Naive thymus-derived CD8-positive, alpha-beta T cell (primary cell): ENCODE results near the gene OVOL2. TPM values are rescaled to one million over a fixed set of nuclear protein-coding genes. Genes with fewer than 3 reads are reported as not detected.

ENCODE experiments used
- ATAC-seq, 2 donors: fragments of 150-1000 bp; cut with Tn5 transposase in 1 of 2; sonication (Bioruptor Pico), chemical (Tn5 transposase) in 1 of 2; 1 replicate in 1 of 2; 2 replicates in 1 of 2; pipeline ENCODE4 v1.10.0; 2021; ENCODE audit warnings: mild to moderate bottlenecking in 2 of 2, moderate library complexity in 2 of 2
- POLR2A ChIA-PET: fragments of 350-600 bp; sonication (Branson Sonifier 250); formaldehyde crosslinking; loops from one replicate; lab custom pipeline; 2021; ENCODE audit warnings: antibody characterized with exemption; lab: Charles Lee
- DNase-seq, 10 donors: peaks; one replicate each; pipeline versions ENCODE4 v3.0.0 to v3.0.0-alpha.2; 2020 to 2022
- H3K27ac Mint-ChIP-seq, 10 donors: one replicate each; pipeline ENCODE4 v1.8.0; 2020 to 2022; ENCODE audit warnings: mild to moderate bottlenecking in 10 of 10, mixed read lengths in 10 of 10, moderate library complexity in 4 of 10, inconsistent platforms in 1 of 10
- H3K27me3 Mint-ChIP-seq, 5 donors: one replicate each; pipeline ENCODE4 v1.8.0; 2021 to 2022; ENCODE audit warnings: mixed read lengths in 5 of 5
- H3K36me3 Mint-ChIP-seq, 3 donors: one replicate each; pipeline ENCODE4 v1.8.0; 2020 to 2022; ENCODE audit warnings: mixed read lengths in 3 of 3, mild to moderate bottlenecking in 2 of 3, inconsistent platforms in 1 of 3
- H3K4me1 Mint-ChIP-seq, 4 donors: one replicate each; pipeline ENCODE4 v1.8.0; 2021 to 2022; ENCODE audit warnings: mixed read lengths in 4 of 4
- H3K4me3 Mint-ChIP-seq, 10 donors: one replicate each; pipeline ENCODE4 v1.8.0; 2020 to 2022; ENCODE audit warnings: mild to moderate bottlenecking in 10 of 10, mixed read lengths in 10 of 10, moderate library complexity in 6 of 10, inconsistent platforms in 1 of 10
- H3K9me3 Mint-ChIP-seq, 9 donors: one replicate each; pipeline ENCODE4 v1.8.0; 2020 to 2022; ENCODE audit warnings: mixed read lengths in 9 of 9, mild to moderate bottlenecking in 3 of 9, inconsistent platforms in 1 of 9, moderate library complexity in 1 of 9
- polyA plus RNA-seq, 3 donors: library from polyadenylated mRNA; unstranded; fragments of 300-500 nt; fragmentation: Illumina TruSeq; gene quantifications; one replicate each; pipeline ENCODE4 v1.2.3, GENCODE V29; 2021
- total RNA-seq, 8 experiments: library from RNA in 2 of 8; stranded (reverse) in 2 of 8; gene quantifications; one replicate each; pipeline ENCODE4 v1.2.3 and lab custom pipeline; 2021 to 2026

OVOL2 gene
- total and polyA plus RNA-seq, 5 experiments from 2014 or later: not detected

GRCh38 chr20:18020931-18021330, 36.8 kb downstream of the OVOL2 start:
- POLR2A ChIA-PET: no interaction called here
- no peaks in the 10 kb centered on the region for H3K36me3 Mint-ChIP-seq
- H3K27me3 Mint-ChIP-seq: peaks cover 0 to 10% (median 3%) of the 10 kb centered on the region in 5 donors

GRCh38 chr20:18019068-18019467, 38.6 kb downstream of the OVOL2 start:
- DNase-seq (peak in 1 of 10 donors; percentile 2), ATAC-seq (peak in 1 of 2 donors; percentile 40)
- POLR2A ChIA-PET: no interaction called here

More at GRCh38 chr20:18020931-18021330, 36.8 kb downstream of the OVOL2 start:
- DNase-seq (no peak), ATAC-seq (no peak)
- Mint-ChIP-seq H3K4me3 (no peak overlapping the region), H3K27ac (no peak overlapping the region), H3K4me1 (peaks cover 0 to 1% (median 0%) of the 10 kb centered on the region in 4 donors), H3K9me3 (no peaks in the 10 kb centered on the region)

GRCh38 chr20:18018100-18018499, 39.6 kb downstream of the OVOL2 start:
- ATAC-seq (no peak), DNase-seq (no peak)
- POLR2A ChIA-PET: no interaction called here
- Mint-ChIP-seq H3K4me3 (no peak overlapping the region), H3K27ac (no peak overlapping the region), H3K9me3 (no peaks in the 10 kb centered on the region), H3K4me1 (peaks cover 0 to 1% (median 0%) of the 10 kb centered on the region in 4 donors), H3K27me3 (peaks cover 0 to 9% (median 1%) of the 10 kb centered on the region in 5 donors), H3K36me3 (no peaks in the 10 kb centered on the region)

More at GRCh38 chr20:18019068-18019467, 38.6 kb downstream of the OVOL2 start:
- Mint-ChIP-seq H3K27ac (no peak overlapping the region), H3K4me3 (no peak overlapping the region), H3K9me3 (no peaks in the 10 kb centered on the region), H3K4me1 (peaks cover 0 to 1% (median 0%) of the 10 kb centered on the region in 4 donors), H3K27me3 (peaks cover 0 to 9% (median 1%) of the 10 kb centered on the region in 5 donors), H3K36me3 (no peaks in the 10 kb centered on the region)

GRCh38 chr20:18016772-18017171, 40.9 kb downstream of the OVOL2 start:
- Mint-ChIP-seq H3K4me3 (no peak overlapping the region), H3K4me1 (peaks cover 0 to 1% (median 0%) of the 10 kb centered on the region in 4 donors)
- no peak for ATAC-seq

GRCh38 chr20:18014411-18014810, 43.3 kb downstream of the OVOL2 start:
- no peak for ATAC-seq
- Mint-ChIP-seq H3K4me1 (peaks cover 0 to 1% (median 0%) of the 10 kb centered on the region in 4 donors), H3K9me3 (no peaks in the 10 kb centered on the region), H3K27me3 (peaks cover 0 to 12% (median 1%) of the 10 kb centered on the region in 5 donors), H3K27ac (no peak overlapping the region), H3K36me3 (no peaks in the 10 kb centered on the region), H3K4me3 (no peak overlapping the region)
- POLR2A ChIA-PET: no interaction called here
- DNase-seq: no peak

More at GRCh38 chr20:18016772-18017171, 40.9 kb downstream of the OVOL2 start:
- DNase-seq: no peak
- POLR2A ChIA-PET: no interaction called here
- Mint-ChIP-seq H3K27me3 (peaks cover 0 to 9% (median 1%) of the 10 kb centered on the region in 5 donors), H3K36me3 (no peaks in the 10 kb centered on the region), H3K9me3 (no peaks in the 10 kb centered on the region), H3K27ac (no peak overlapping the region)

GRCh38 chr20:18012901-18013300, 44.8 kb downstream of the OVOL2 start:
- POLR2A ChIA-PET: no interaction called here
- Mint-ChIP-seq H3K4me3 (no peak overlapping the region), H3K36me3 (no peaks in the 10 kb centered on the region), H3K27ac (no peak overlapping the region), H3K4me1 (no peaks in the 10 kb centered on the region), H3K27me3 (peaks cover 0 to 7% (median 0%) of the 10 kb centered on the region in 5 donors), H3K9me3 (no peaks in the 10 kb centered on the region)
- DNase-seq (no peak), ATAC-seq (no peak)

- POLR2A ChIA-PET: no interaction called here
- Mint-ChIP-seq H3K27ac (no peak overlapping the region), H3K9me3 (no peaks in the 10 kb centered on the region), H3K27me3 (peaks cover 0 to 7% (median 0%) of the 10 kb centered on the region in 5 donors), H3K36me3 (no peaks in the 10 kb centered on the region), H3K4me3 (no peak overlapping the region), H3K4me1 (no peaks in the 10 kb centered on the region)
- ATAC-seq: no peak
- DNase-seq: no peak
Observed at GRCh38 chr20:18011951-18012645, 45.6 kb downstream of the OVOL2 start.

- Mint-ChIP-seq H3K27ac (peak overlapping the region in 1 of 10 donors; percentile 57), H3K4me3 (no peak overlapping the region), H3K27me3 (peaks cover 0 to 7% (median 0%) of the 10 kb centered on the region in 5 donors), H3K4me1 (no peaks in the 10 kb centered on the region), H3K9me3 (no peaks in the 10 kb centered on the region), H3K36me3 (no peaks in the 10 kb centered on the region)
- DNase-seq (no peak), ATAC-seq (no peak)
- POLR2A ChIA-PET: no interaction called here
Observed at GRCh38 chr20:18011482-18011881, 46.2 kb downstream of the OVOL2 start.

- POLR2A ChIA-PET: no interaction called here
- Mint-ChIP-seq H3K36me3 (no peaks in the 10 kb centered on the region), H3K27ac (no peak overlapping the region), H3K27me3 (peaks cover 0 to 7% (median 0%) of the 10 kb centered on the region in 5 donors), H3K4me3 (no peak overlapping the region), H3K9me3 (no peaks in the 10 kb centered on the region), H3K4me1 (peaks cover 0 to 9% (median 0%) of the 10 kb centered on the region in 4 donors)
- no peak for DNase-seq
- ATAC-seq: no peak
Observed at GRCh38 chr20:18009116-18009515, 48.6 kb downstream of the OVOL2 start.

- Mint-ChIP-seq H3K27me3 (peaks cover 0 to 7% (median 0%) of the 10 kb centered on the region in 5 donors), H3K4me3 (no peak overlapping the region), H3K9me3 (no peaks in the 10 kb centered on the region), H3K36me3 (no peaks in the 10 kb centered on the region), H3K27ac (peak overlapping the region in 1 of 10 donors; percentile 80), H3K4me1 (peaks cover 0 to 17% (median 0%) of the 10 kb centered on the region in 4 donors)
- POLR2A ChIA-PET: no interaction called here
- no peak for DNase-seq
- ATAC-seq: no peak
Observed at GRCh38 chr20:18007534-18008292, 50.0 kb downstream of the OVOL2 start.

GRCh38 chr20:18006684-18007083, 51.0 kb downstream of the OVOL2 start:
- DNase-seq (no peak), ATAC-seq (no peak)
- no peaks in the 10 kb centered on the region for H3K36me3 Mint-ChIP-seq
- H3K4me3 Mint-ChIP-seq: no peak overlapping the region
- no peak overlapping the region for H3K27ac Mint-ChIP-seq
- H3K27me3 Mint-ChIP-seq: peaks cover 0 to 3% (median 0%) of the 10 kb centered on the region in 5 donors
- peaks cover 0 to 17% (median 0%) of the 10 kb centered on the region in 4 donors for H3K4me1 Mint-ChIP-seq
- no peaks in the 10 kb centered on the region for H3K9me3 Mint-ChIP-seq
- POLR2A ChIA-PET: no interaction called here

GRCh38 chr20:18005990-18006364, 51.7 kb downstream of the OVOL2 start:
- Mint-ChIP-seq H3K27ac (no peak overlapping the region), H3K4me1 (peaks cover 0 to 17% (median 0%) of the 10 kb centered on the region in 4 donors), H3K4me3 (no peak overlapping the region), H3K9me3 (no peaks in the 10 kb centered on the region), H3K36me3 (no peaks in the 10 kb centered on the region), H3K27me3 (peaks cover 0 to under 1% (median 0%) of the 10 kb centered on the region in 5 donors)
- DNase-seq (no peak), ATAC-seq (no peak)
- POLR2A ChIA-PET: no interaction called here
